Putamen (tissue), 1 donor: Measurements from ENCODE around the gene PLXNA4.
"Not testable (repeated sequence)": the region's sequence is repeated elsewhere in the genome, so short reads cannot be mapped to it uniquely, and the experiment has no call there.

Experiments
- DNase-seq: peaks from one replicate; pipeline ENCODE4 v3.0.0-alpha.2; 2016; ENCODE audit warnings: low spot score

PLXNA4 gene

GRCh38 chr7:132169730-132170129 lies 406.5 kb downstream of the PLXNA4 start:
- DNase-seq = peak; percentile 75

- DNase-seq = no peak
Measured at GRCh38 chr7:132168239-132168638, 408.0 kb downstream of the PLXNA4 start.

DNA sequence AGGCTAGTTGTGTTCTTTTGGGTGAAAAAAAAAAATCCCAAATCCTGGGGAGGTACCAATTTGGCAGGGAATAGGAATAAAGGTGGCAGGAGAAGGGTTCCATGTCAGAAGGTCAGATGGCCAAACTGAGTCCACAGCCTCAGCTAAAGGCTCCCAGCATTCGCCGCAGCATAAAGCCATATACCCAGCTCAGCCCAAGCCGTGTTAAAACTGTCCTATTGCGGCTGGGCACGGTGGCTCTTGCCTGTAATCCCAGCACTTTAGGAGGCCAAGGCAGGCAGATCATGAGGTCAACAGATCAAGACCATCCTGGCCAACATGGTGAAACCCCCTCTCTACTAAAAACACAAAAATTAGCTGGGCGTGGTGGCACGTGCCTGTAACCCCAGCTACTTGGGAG lies 410.6 kb downstream of the PLXNA4 start:
- not testable (repeated sequence) for DNase-seq

GRCh38 chr7:132164558-132165125 lies 411.6 kb downstream of the PLXNA4 start:
- DNase-seq = no peak

DNA sequence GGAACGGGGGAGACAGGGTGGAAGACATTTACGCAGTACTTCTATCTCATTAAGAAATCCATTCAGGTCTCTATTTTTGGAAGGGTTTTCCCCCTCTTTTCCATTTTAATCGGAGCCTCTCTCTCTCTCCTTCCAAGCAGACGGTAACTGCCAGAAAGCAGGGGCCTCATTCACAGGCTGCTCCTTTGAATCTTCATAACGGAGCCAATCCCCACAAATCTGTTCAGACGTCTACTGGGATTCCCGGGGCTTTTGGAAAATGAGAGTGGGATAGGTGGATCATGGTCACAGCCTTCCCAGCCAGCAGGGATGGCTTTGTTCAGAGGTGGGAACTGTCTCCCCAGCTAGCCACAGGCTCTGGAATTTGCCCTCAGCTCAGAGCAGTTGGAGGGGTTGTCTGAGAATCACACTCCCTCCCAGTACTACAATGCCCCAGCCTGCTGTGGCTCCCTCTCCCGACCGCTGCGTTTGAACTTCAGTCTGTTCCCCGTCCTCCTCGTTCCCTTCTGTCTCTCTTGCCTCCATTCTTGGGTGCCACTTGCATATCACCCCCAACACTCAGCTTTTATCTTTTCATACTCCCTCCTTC lies 413.6 kb downstream of the PLXNA4 start:
- DNase-seq = no peak

DNA sequence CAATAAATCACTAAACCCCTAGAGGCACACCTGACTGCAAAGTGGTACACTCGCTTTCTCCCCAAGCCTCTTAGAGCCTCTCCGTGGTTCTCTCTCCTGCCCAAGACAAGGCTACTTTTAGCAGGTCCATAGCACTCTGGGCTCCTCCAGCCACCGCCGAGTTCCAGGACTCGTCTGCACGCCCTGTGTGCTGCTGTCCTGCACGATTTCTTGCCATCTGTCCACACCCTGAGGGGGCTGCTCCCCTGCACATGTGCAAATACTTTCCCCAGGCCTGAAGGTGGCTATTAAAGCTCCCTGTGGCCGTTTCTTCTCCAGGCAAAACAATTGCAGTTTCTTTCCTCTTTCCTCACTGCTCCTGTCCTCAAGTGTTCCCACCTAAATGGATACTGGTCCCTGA lies 414.3 kb downstream of the PLXNA4 start:
- no peak for DNase-seq

GRCh38 chr7:132161533-132161915 lies 414.7 kb downstream of the PLXNA4 start:
- DNase-seq = no peak

GRCh38 chr7:132160611-132161532 lies 415.4 kb downstream of the PLXNA4 start:
- no peak for DNase-seq

DNA sequence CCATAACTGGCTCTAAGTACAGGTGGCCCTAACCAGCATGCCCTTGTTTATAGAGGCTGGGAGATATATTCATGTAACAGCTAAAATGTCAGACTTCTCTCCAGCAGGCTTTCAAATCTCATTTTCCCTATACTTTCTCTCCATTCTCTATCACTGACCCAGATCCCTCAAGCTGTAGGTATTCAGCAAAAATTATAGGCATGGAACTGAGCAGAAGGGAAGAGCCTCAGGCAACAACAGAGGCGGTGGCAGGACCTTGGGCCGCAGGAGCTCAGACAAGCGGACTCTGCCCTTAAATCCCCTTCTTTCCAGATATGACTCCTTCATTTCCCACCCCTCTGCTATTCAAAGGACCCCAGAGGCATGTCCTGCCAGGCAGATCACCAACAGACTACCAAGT lies 417.4 kb downstream of the PLXNA4 start:
- DNase-seq = no peak

GRCh38 chr7:132158166-132158565 lies 418.1 kb downstream of the PLXNA4 start:
- DNase-seq = no peak

DNA sequence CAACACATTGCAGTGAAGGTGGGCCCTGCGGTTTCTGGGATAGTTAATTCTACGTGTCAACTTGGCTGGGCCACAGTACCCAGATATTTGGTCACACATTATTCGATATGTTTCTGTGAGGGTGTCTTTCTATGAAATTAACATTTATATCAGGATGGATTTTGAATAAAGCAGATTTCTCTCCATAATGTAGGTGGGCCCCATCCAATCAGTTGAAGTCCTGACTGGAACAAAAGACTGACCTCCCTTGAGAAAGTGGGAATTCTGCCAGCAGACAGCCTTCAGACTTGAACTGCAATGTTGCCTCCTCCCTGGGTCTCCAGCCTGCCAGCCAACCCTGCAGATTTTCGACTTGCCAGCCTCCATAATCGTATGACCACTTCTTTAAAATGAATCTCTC lies 420.6 kb downstream of the PLXNA4 start:
- no peak for DNase-seq

DNA sequence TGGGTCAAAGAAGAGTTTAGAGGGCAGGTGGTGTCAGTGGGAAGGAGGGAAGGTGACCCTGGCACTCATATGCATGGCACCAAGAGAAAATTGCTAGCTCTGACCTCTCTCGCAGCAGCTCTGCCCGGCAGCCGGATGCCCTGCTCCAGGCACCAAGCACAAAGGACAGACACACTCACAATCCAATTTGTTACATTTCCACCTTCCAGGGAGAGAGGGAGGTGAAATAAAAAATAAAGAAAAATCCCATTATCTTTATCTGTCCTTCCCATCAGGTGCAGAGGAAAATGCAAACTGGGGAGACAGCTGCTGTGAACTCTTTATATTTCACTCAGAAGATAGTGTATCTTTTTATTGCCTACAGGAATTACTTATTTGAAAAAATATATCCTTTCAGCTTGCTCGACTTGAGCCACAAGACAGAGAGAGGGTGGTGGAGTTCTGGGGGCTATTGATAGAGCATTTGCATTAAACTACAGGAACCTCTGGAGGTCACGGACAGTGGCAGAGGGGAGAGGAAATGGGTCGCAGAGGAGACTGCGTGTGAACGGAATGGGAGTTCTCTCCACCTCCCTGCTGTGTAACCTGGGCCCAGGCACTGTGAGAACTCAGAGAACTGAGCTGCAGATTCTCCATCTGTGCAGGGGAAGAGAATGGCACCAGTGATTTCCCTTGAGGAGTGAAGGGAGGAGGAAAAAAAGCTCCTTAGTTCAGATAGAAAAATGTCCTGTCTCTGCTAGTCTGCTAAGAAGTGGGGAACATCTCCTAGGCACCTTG lies 421.4 kb downstream of the PLXNA4 start:
- DNase-seq = no peak

GRCh38 chr7:132154248-132154647 lies 422.0 kb downstream of the PLXNA4 start:
- no peak for DNase-seq

DNA sequence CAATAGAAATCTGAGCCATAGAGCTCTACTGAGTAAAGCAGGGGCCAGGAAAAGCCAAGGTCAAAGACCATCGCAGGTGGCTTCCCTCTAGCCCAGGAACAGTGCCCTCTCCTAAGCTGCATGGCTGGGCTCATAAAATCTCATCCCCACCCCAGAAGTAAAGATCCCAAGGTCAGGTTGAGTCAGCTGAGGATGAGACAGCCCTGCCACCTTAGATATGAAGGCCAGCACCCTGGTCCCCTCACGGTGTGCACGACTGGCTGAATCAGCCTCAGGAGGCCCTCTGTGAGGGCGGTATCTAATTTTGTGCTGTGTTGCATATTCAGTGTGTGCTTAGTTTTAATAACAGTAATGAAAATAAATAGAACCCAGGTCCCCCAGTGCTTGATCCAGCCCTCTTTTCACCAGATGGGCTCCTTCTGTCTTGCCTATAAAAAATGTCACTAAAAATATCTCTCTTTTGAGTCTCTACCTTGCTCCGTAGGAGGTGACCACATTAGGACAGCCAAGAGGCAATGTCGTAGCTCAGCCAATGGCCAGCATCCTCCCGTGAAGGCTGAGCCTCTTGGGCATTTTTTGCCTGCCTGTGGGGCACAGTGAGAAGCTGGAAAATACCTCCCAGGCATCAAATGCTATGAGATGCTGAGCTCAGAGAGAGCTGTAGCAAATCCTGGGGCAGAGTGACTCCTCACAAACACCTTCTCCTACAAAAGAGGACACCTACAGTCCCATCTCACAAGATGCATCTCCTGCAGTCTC lies 424.0 kb downstream of the PLXNA4 start:
- no peak for DNase-seq

- no peak for DNase-seq
Measured at GRCh38 chr7:132150711-132151110, 425.6 kb downstream of the PLXNA4 start.

DNA sequence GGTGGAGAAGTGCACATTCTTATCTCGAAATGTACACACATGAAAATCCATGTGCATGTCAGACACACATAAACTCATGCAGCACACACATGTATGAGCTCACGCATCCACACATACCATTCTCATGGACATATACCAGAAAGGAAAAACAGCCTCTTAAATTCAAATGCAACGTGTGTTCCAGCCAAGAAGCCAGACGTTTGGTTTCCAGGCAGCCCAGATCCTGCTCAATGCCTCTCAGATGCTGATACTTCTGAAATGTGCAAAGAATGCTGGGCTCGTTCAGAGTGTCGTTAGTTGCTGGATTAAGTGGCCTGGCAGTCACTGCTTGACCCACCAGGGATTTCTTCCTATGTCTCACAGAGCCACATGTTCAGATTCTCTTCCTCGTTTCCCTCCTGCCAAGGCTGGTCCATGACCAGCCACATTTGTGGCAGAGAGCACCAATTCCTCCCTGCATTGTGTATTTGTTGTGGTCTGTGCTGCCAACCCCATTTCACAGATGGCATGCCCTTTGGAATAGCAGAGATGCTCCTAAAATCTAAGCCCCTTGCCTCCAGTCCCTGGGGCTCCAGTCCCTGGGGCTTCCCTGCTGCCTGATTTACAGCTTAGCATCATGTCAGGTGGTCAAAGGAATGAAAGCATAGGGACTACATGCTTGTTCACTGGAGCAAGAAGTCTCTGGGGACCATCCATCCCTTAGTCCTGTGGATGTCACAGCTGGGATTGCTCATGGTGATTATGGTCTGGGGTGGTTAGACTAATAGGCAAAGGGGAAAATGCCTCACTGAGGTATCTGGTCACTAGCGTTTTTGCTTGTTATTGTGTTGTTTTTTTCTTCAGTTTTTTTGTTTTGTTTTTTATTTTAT lies 426.6 kb downstream of the PLXNA4 start:
- no peak for DNase-seq

DNA sequence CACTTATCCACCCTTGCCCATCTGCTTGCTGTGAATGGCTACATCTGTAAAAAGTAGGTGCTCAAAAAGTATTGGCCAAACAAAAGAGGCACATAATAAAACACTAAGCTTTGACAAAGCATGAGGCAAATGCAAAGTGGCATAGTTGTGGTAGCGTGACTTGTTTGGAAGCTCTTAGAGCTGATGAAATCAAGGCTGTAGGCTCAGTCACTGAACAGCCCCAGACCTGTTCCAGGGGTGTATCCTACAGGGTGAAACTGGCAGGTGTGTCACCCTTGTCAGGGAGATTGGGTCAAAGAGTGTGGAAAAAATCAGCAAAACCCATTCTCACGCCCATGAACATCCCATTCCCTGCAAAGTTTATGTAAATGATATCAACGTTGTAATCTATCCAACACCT lies 427.4 kb downstream of the PLXNA4 start:
- no peak for DNase-seq

DNA sequence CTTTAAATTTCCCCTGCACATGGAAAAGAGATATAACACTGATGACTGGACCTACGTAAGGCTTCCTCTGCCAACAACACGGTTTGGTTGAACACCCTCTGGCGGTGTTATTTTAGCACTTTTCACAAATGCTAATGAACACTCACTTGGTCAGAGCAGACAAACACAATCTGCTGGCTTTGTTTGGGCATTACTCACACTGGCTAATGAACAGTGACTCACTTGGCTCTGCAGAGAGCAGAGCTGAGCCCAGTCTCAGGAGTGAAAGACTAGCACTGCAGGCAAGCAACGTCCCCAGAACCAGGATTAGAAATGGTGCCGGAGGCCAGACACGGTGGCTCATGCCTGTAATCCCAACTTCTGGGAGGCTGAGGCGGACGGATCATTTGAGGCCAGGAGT lies 430.8 kb downstream of the PLXNA4 start:
- peak; percentile 29 for DNase-seq

DNA sequence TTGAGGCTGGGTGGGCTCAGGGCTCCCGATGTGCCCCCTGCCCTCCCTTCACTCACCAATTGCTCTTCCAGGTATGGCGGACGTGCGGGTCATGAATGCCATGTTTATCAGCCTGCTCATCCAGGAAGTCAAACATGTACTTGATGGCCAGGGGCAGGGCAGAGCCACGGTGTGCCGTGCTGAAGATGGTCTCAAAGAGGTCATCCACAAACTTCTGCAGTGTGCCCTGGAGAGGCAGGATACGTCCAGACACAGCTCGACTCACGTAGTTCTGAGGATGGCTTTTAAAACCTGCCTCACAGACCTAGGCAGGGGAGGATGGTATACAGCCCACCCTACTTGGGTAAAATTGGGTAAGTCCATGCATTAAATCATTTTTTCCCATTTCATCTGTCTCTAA lies 431.2 kb downstream of the PLXNA4 start:
- DNase-seq = no peak

DNA sequence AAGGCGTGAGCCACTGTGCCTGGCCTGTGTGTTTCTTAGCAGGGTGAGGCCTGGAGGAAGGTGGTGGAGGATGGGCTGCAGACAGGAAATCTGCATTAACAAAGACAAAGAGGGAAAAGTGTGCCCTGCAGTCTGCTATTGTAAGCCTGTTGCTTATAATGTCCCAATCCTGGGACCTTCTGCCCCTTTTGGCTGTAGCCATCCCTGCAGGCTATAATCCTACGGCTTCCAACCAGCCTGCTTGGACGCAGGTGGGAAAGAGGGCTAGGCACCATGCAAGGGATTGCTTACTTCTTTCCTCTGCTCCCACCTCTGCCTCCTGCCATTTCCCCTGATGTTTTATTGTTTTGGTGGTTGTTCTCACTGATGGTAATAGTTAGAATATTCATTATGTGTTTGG lies 434.3 kb downstream of the PLXNA4 start:
- DNase-seq = no peak

GRCh38 chr7:132141109-132141508 lies 435.2 kb downstream of the PLXNA4 start:
- peak; percentile 7 for DNase-seq
